Measurements from ENCODE around the gene RSAD1. TPM values are rescaled to one million over a fixed set of nuclear protein-coding genes. Genes with fewer than 3 reads are reported as not detected.

RSAD1 gene
- total and polyA plus RNA-seq, 4 donors, result 20.1 to 43.2 (median 29.9) TPM

DNA sequence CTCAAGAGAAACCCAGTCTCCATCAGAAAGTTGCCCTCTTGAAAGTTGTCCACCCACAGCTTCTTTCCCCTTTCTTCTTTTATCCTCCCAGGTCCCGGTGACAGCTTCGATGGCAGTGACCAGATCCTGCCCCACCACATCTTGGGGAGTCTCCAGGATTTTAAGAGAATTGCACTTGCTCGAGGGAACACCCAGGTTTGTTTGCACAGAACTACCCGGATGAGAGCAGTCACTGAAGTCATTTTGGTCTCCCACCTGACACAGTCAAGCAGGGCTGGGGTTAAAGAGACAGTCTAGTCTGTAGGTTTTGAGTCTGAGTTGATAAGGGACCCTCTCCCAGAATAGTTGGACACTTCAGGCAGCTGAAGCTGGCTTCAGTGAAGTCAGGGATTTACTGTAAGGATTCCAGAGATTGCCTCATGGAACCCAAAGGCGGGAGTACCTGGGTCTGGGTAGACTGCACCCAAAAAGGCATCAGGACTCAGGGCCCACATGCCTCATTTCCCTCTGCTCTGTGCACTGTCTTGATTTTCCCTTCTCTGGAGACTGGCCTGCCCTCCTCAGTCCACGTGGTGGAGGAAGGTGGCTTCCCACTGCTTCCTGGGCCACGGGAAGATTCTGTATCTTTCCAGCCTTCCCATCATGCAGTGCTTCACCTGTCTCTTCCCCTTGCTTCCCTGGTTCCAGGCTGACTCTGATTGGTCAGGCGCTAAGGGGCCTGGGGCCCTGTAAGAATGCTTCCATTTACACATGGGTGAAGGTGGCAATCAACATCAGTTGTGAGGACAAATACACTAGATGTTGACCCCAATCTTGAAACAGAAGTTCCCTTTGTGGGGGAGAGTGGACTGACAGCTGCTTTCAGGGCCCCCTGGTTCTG, 39.1 kb downstream of the RSAD1 start:
- Histone ChIP-seq H3K4me1 (ENCODE audit: control insufficient read depth in 5 of 5, insufficient read depth in 5 of 5, low read length in 5 of 5) (peaks cover 0 to 12% (median 5%) of the 10 kb centered on the region in 5 donors), H3K4me3 (no peak overlapping the region), H3K27ac (ENCODE audit: low read depth in 1 of 2, low read length in 1 of 2) (no peak overlapping the region), H3K9me3 (ENCODE audit: control insufficient read depth in 4 of 4, insufficient read depth in 3 of 4, low read length in 3 of 4) (no peaks in the 10 kb centered on the region), H3K9ac (ENCODE audit: insufficient read depth in 1 of 2, low read length in 2 of 2) (no peak overlapping the region), H3K36me3 (ENCODE audit: control insufficient read depth in 4 of 4, insufficient read depth in 4 of 4, low read length in 4 of 4) (peaks cover 0 to 2% (median 0%) of the 10 kb centered on the region in 4 donors), H3K27me3 (ENCODE audit: control insufficient read depth in 3 of 3, insufficient read depth in 3 of 3, low read length in 2 of 3) (no peaks in the 10 kb centered on the region)
- ATAC-seq (ENCODE audit: insufficient read depth, low FRiP score) (no peak), DNase-seq (no peak)
- WGBS, 2 donors, result 75 to 78% methylated on average over 8 of the region's 8 CpGs
- TF ChIP-seq, protein P1, sequence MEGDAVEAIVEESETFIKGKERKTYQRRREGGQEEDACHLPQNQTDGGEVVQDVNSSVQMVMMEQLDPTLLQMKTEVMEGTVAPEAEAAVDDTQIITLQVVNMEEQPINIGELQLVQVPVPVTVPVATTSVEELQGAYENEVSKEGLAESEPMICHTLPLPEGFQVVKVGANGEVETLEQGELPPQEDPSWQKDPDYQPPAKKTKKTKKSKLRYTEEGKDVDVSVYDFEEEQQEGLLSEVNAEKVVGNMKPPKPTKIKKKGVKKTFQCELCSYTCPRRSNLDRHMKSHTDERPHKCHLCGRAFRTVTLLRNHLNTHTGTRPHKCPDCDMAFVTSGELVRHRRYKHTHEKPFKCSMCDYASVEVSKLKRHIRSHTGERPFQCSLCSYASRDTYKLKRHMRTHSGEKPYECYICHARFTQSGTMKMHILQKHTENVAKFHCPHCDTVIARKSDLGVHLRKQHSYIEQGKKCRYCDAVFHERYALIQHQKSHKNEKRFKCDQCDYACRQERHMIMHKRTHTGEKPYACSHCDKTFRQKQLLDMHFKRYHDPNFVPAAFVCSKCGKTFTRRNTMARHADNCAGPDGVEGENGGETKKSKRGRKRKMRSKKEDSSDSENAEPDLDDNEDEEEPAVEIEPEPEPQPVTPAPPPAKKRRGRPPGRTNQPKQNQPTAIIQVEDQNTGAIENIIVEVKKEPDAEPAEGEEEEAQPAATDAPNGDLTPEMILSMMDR (IDR thresholded peaks at IDR 0.05; ENCODE audit: control extremely low read depth, extremely low read depth), result no peak

DNA sequence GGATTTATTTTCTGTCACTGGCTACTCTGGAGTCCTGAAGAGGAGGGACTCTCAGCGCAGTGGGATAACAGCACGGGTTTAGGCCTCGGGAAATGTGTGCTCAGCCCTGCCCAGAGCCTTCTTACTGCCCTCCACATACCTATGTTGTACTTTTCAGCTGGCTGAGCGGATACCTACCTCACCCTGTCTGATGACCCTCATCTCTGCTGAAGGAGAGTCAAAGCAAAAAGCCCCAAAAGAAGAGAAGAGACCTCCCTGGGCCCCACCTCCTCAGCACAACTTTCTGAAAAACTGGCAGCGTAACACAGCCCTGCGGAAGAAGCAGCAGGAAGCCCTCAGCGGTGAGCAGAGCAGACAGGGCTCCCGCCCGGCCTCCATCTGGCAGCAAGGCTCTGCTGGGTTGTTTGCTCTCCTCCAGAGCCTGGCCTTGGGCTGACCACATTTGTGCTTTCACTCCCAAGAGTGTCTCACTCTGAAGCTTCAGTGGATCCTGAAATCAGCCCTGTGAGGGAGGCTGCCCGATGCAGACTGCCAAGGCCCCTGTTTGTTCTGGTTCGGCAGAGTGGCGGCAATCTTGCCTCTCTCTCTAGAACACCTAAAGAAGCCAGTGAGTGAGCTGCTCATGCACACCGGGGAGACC, 39.8 kb downstream of the RSAD1 start:
- H3K36me3 ChIP-seq (ENCODE audit: control insufficient read depth in 4 of 4, insufficient read depth in 4 of 4, low read length in 4 of 4), result peaks cover 0 to 2% (median 0%) of the 10 kb centered on the region in 4 donors
- ATAC-seq (ENCODE audit: insufficient read depth, low FRiP score) (no peak), DNase-seq (peak; percentile 18 to 59 (median 49))

DNA sequence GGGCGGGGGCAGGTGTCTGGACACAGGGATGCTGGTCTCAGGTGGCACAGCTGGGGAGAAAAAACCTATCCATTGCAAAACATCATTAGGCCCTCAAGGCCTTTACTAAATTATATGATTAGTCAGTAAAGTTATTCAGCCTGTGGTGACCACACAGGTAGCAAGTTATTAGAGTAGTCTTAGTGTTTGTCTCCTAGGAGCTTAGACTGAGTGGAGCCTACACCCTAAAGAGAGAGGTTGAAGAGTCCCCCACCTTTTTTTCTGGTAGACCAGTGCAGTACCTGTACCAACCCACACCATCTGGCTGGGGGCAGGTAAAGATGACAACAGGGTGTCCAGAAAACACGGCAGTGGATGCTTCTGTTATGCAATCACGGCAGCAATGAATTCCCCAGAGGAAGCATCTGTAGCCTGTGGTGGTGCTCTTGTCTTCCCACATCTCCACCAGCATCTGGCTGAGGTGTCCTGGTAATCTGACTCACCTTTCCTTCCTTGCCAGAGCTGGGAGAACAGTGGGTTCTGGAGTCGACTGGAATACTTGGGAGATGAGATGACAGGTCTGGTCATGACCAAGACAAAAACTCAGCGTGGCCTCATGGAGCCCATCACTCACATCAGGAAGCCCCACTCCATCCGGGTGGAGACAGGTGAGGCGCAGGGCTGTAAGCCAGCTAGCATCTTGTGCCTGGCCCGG, 40.6 kb downstream of the RSAD1 start:
- H3K9me3 ChIP-seq (ENCODE audit: control insufficient read depth in 4 of 4, insufficient read depth in 3 of 4, low read length in 3 of 4), result no peaks in the 10 kb centered on the region
- no peak overlapping the region for H3K27ac ChIP-seq (ENCODE audit: low read depth in 1 of 2, low read length in 1 of 2)
- H3K36me3 ChIP-seq (ENCODE audit: control insufficient read depth in 4 of 4, insufficient read depth in 4 of 4, low read length in 4 of 4), result peaks cover 0 to 2% (median 0%) of the 10 kb centered on the region in 4 donors
- 80 to 86% methylated on average over 7 to 8 of the region's 8 CpGs for WGBS, 2 donors
- H3K27me3 ChIP-seq (ENCODE audit: control insufficient read depth in 3 of 3, insufficient read depth in 3 of 3, low read length in 2 of 3), result no peaks in the 10 kb centered on the region
- DNase-seq, result no peak
- TF ChIP-seq, protein P1 (IDR thresholded peaks at IDR 0.05; ENCODE audit: control extremely low read depth, extremely low read depth), result no peak
- peaks cover 0 to 12% (median 5%) of the 10 kb centered on the region in 5 donors for H3K4me1 ChIP-seq (ENCODE audit: control insufficient read depth in 5 of 5, insufficient read depth in 5 of 5, low read length in 5 of 5)
- no peak overlapping the region for H3K9ac ChIP-seq (ENCODE audit: insufficient read depth in 1 of 2, low read length in 2 of 2)
- ATAC-seq (ENCODE audit: insufficient read depth, low FRiP score), result no peak
- no peak overlapping the region for H3K4me3 ChIP-seq

More for the DNA sequence above, 39.8 kb downstream of the RSAD1 start:
- Histone ChIP-seq H3K9me3 (ENCODE audit: control insufficient read depth in 4 of 4, insufficient read depth in 3 of 4, low read length in 3 of 4) (no peaks in the 10 kb centered on the region), H3K4me3 (no peak overlapping the region), H3K9ac (ENCODE audit: insufficient read depth in 1 of 2, low read length in 2 of 2) (no peak overlapping the region), H3K4me1 (ENCODE audit: control insufficient read depth in 5 of 5, insufficient read depth in 5 of 5, low read length in 5 of 5) (peaks cover 0 to 12% (median 5%) of the 10 kb centered on the region in 5 donors), H3K27me3 (ENCODE audit: control insufficient read depth in 3 of 3, insufficient read depth in 3 of 3, low read length in 2 of 3) (no peaks in the 10 kb centered on the region), H3K27ac (ENCODE audit: low read depth in 1 of 2, low read length in 1 of 2) (no peak overlapping the region)
- 80 to 83% methylated on average over 13 of the region's 13 CpGs for WGBS, 2 donors
- TF ChIP-seq, protein P1 (IDR thresholded peaks at IDR 0.05; ENCODE audit: control extremely low read depth, extremely low read depth), result no peak
